Epithelial cell of prostate (primary cell): ENCODE results near the gene UPK3A.

ENCODE experiments used
- DNase-seq: peaks from one replicate; pipeline ENCODE4 v3.0.0-alpha.2; 2011; ENCODE audit warnings: low read depth, low spot score
- H3K27ac ChIP-seq: fragments of 450-650 bp; 2 replicates; pipeline ENCODE4 v1.5.1; 2017; ENCODE audit warnings: mild to moderate bottlenecking

The UPK3A gene

DNA sequence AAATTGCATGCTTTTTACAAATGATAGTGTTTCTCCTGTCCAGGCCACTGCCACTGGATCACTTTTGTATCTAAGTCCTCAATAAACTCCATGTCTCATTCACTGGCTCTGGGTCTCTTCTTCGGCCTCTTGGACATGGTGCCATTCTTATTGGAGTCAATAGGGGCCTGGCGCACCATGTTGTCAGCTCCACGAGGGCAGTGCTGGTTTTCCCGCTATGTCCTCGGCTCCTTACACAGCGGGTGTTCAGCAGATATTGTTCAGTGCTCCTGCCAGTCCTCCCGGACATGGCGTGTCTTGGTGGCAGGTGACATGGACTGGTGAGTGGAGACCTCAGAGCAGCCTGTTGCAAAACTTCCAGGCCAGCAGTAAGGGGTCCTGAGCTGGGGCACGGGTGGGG lies 21.4 kb downstream of the UPK3A start:
- DNase-seq: no peak
- H3K27ac ChIP-seq: no peak overlapping the region

DNA sequence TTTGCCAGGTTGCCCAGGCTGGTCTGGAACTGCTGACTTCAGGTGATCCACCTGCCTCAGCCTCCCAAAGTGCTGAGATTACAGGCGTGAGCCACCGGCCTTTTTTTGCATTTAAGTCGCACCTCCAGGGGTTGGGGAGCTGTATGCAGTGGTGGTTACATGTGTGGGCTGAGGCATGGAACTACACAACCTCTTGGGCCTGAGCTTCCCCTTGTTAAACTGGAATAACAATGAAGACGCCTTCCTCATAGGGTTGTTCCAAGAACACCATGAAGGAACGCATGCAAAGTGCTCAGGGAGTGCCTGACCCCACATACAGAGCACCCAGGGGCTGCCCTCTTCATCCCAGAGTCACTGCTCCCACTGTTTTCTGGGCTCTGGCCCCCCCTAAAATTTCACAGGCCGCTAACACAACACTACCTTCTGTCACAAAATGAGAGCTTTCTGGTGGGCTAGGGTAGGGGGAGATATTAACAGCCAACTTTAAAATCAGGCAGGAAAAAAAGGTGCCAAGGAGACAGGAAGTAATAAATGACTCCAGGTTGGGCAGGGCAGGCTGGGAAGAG lies 23.7 kb downstream of the UPK3A start:
- no peak for DNase-seq
- H3K27ac ChIP-seq: peak overlapping the region; percentile 69

DNA sequence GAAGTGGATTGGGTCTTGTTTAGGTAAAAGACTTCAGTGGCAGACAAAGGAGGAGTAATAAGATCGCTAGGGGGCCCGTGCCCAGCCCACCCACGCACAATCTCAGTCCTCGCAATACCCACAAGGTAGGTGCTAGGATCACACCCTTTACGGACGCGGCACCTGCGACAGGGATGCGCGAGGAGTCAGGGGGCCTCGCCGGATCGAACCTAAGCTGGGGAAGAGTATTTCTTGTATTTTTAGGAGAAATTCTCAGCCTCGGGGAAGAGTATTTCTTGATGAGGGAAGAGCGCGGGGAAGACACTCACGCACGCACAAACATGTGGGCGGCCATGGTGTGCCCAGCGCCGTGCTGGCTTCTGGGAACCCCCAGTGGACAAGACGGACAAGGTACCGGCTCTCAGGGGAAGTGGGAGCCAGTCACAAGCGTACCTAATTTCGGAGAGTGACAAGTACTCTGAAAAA lies 24.2 kb downstream of the UPK3A start:
- no peak for DNase-seq
- H3K27ac ChIP-seq: peak overlapping the region; percentile 69

- peak within 1 kb of the TSS; percentile 69 for H3K27ac ChIP-seq
- peak; percentile 56 for DNase-seq
These were observed 24.9 kb downstream of the UPK3A start, which contains the start of gene FAM118A for GRCh38 chr22:45309422-45310227. FAM118A (plus strand) TSS chr22:45309934; CDS start chr22:45322380, 12,446 bp downstream.

GRCh38 chr22:45310331-45310976 lies 25.7 kb downstream of the UPK3A start:
- H3K27ac ChIP-seq: peak overlapping the region; percentile 69
- DNase-seq: no peak

DNA sequence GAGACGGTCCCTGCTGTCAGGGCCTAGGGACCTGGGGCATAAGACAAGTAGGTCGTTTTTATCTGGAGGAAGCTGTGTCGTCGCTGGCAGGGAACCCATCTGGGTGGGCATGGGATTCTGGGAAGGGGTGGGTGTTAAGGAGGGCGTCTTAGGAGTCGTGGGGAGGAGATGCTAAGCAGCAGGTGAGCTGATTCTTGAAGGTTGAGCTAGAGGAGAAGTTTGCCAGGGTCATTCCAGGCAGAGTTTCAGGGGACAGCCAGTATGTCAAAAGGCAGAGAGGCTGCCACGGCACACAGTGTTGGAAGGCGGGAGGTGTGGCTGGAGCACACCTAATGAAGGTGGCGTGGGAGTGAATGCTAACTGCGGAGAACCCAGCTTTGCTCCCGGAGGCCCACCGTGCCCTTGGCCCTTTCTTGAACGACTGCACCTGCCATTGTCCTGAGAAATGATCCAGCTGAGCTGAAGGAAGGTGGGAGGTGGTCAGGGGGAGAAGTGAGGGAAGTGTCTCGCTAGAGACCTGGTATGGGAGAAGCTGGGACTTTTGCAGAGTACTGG lies 26.3 kb downstream of the UPK3A start:
- no peak overlapping the region for H3K27ac ChIP-seq
- no peak for DNase-seq

GRCh38 chr22:45312415-45312814 lies 27.7 kb downstream of the UPK3A start:
- no peak overlapping the region for H3K27ac ChIP-seq
- DNase-seq: no peak

DNA sequence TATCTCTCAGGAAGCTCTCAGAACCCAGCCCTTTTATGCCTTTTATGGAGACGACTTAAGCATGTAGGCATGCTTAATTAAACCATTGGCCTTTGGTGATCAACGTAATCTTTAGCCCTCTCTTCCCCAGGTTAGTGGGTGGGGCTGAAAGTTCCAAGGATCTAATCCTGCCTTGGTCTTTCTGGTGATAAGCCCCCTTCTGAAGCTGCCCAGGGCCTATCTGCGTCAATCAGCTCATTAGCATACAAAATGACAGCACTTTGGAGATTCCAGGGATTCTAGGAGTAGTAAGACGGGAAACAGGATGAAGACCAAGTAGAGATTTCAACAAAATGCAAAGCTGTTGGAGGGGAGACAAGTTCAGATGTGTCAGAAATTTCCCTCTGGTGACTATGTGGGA lies 28.1 kb downstream of the UPK3A start:
- no peak overlapping the region for H3K27ac ChIP-seq

GRCh38 chr22:45314054-45314721 lies 29.4 kb downstream of the UPK3A start:
- no peak overlapping the region for H3K27ac ChIP-seq
- no peak for DNase-seq

More for the DNA sequence above, 28.1 kb downstream of the UPK3A start:
- DNase-seq: no peak

- DNase-seq: no peak
- H3K27ac ChIP-seq: no peak overlapping the region
These were observed 30.0 kb downstream of the UPK3A start for GRCh38 chr22:45314786-45315185.

- peak overlapping the region; percentile 32 for H3K27ac ChIP-seq
- DNase-seq: no peak
These were observed 32.2 kb downstream of the UPK3A start for GRCh38 chr22:45316796-45317526.

GRCh38 chr22:45317551-45318167 lies 32.9 kb downstream of the UPK3A start:
- peak overlapping the region; percentile 32 for H3K27ac ChIP-seq
- no peak for DNase-seq

- DNase-seq: no peak
- peak overlapping the region; percentile 32 for H3K27ac ChIP-seq
These were observed 33.4 kb downstream of the UPK3A start for GRCh38 chr22:45318168-45318557.

DNA sequence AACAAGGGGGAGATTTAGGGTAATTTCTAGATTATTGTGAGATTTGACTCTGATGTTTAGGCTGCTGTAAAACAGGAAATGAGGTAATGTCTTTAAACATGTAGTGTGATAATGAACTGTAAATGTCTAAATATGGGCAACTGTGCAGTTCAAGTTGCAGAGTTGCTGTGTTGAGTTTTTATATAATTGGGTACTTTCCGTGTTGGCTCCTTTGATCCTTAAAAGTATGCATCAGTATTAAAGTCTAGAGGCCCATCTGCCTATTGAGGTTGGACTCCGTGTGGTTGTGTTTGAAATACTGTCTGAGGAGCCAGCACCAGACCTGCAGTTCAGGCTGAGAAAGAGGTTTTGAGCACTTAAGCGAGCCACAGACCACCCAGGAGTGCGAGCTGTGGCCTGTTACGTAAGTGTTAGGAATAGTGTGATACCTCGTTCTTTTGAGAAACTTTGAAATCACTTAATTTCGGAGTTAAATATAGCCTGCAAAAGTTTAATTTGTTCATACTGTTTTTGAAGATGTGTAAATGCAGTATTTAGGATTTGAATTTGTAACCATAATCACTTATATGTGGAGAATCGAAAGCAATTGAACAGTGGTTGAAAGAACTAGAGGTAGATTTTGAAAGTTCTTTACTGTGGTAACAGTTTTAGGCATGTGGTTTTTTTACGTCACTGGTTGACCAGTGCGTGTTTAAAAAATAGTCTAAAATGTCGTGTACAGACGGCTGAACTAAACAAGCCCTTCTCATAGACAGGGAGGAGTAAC lies 34.0 kb downstream of the UPK3A start:
- H3K27ac ChIP-seq: peak overlapping the region; percentile 32
- DNase-seq: no peak

- DNase-seq: no peak
- no peak overlapping the region for H3K27ac ChIP-seq
These were observed 34.6 kb downstream of the UPK3A start for GRCh38 chr22:45319324-45319685.

DNA sequence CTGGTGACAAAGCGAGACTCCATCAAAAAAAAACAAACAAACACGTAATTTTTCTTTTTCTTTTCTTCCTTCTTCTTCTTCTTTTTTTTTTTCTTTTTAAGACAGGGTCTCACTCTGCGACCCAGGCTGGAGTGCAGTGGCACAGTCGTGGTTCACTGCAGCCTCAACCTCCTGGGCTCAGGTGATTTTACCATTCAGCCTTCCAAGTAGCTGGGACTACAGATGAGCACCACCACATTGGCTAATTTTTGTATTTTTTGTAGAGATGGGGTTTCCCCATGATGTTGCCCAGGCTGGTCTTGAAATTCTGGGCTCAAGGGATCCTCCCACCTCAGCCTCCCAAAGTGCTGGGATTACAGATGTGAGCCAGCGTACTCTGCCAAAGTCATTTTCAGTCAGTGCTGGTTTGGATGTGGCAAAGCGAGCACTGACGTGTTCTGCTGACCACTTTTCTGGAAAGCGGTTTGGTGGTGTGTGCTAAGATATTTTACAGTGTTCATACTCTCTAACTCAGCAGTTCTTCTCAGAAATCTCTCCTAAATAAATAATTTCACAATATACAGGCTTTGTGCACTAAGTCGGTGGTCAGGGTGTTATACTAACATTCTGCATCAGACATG lies 35.7 kb downstream of the UPK3A start:
- H3K27ac ChIP-seq: no peak overlapping the region
- no peak for DNase-seq

- no peak overlapping the region for H3K27ac ChIP-seq
- DNase-seq: no peak
These were observed 37.1 kb downstream of the UPK3A start for GRCh38 chr22:45321827-45322226.

- no peak for DNase-seq
- H3K27ac ChIP-seq: no peak overlapping the region
These were observed 38.2 kb downstream of the UPK3A start for GRCh38 chr22:45322873-45323525.
